Myocyte (in vitro differentiated cells): ENCODE data around the gene AAK1. TPM values are rescaled to one million over a fixed set of nuclear protein-coding genes. Genes with fewer than 3 reads are reported as not detected.
"Not testable (repeated sequence)": the region's sequence is repeated elsewhere in the genome, so short reads cannot be mapped to it uniquely, and the experiment has no call there.

ENCODE experiments used
- DNase-seq: peaks from one replicate; pipeline ENCODE4 v3.0.0-alpha.2; 2012; ENCODE audit warnings: low read depth
- total RNA-seq: library from RNA; depleted of rRNA; stranded (reverse); fragments of >200 nt; gene quantifications from 2 replicates; pipeline ENCODE4 v1.2.3, GENCODE V29; 2014

The AAK1 gene
- total RNA-seq, 1 donor from 2014 or later = 39.0 TPM

GRCh38 chr2:69660637-69661036 lies 17.1 kb upstream of the AAK1 start:
- no peak for DNase-seq

- no peak for DNase-seq
Measured at GRCh38 chr2:69659941-69660483, 16.5 kb upstream of the AAK1 start.

GRCh38 chr2:69659349-69659748 lies 15.8 kb upstream of the AAK1 start:
- no peak for DNase-seq

DNA sequence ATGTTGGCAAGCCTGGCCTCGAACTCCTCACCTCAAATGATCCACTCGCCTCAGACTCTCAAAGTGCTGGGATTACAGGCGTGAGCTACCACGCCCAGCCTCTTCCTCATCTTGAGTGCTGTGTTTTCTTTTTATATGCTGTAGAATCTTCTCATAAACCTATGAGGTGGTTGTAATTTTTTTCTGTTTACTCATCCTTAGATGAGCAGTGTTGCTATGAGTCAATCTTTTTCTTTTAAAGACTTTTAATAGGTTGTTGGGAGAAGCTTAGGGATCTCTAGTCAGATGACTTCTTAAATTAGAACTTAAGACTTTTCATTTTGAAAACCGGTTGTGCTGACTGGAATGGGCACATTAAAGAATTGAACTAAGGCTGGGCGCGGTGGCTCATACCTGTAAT lies 8.7 kb upstream of the AAK1 start:
- DNase-seq = peak; percentile 32

DNA sequence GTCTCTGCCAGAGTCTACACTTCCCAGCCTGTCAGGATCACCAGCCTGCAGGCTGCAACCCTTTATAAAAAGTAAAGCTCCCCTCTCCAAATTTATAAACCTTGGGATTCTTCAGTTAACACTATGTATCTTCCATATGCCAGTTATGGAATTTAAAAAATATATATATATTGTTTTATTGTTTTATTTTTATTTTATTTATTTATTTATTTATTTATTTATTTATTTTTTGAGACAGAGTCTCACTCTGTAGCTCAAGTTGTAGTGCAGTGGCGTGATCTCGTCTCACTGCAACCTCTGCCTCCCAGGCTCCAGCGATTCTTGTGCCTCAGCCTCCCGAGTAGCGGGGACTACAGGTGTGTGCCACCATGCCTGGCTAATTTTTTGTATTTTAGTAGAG lies 3.7 kb upstream of the AAK1 start:
- not testable (repeated sequence) for DNase-seq

DNA sequence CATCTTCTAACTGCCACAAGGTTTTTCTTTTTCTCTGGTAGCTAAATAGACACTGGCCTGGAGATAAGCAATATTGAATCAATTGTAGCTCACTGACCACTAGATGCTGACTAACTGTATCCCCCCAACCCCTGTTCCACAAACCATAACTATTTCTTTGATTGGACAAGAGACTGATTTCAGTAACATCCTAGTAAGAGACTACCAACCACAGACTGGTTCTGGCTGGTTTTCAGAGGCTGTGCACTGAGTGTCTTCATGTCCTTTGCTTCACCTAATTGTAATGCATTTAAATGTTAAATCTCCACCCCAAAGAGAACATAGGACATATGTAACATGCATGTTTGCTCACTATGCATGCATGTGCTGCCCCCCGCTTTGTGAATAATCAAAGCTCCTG lies 3.2 kb upstream of the AAK1 start:
- DNase-seq = no peak

- DNase-seq = no peak
Measured at GRCh38 chr2:69645921-69646320, 2.4 kb upstream of the AAK1 start.

DNA sequence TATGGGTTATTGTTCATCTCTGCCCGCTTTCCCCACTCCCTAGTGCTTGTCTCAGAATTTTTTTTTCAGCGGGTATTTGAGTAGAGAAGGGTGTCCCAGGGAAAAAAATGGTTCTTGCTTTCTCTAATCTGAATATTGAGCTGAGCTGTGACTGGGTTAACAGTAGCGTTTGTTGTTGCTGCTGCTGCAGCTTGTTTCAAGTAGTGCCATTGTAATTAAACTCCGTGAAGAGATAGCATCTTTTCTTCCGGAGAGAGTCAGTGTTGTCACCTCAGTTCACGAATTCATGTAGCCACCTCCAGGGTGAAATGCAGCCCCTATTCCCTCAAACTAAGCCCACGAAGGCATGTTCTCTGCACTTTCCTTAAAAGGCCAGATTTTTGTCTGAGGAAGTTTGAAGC lies 1.5 kb upstream of the AAK1 start:
- peak; percentile 8 for DNase-seq

DNA sequence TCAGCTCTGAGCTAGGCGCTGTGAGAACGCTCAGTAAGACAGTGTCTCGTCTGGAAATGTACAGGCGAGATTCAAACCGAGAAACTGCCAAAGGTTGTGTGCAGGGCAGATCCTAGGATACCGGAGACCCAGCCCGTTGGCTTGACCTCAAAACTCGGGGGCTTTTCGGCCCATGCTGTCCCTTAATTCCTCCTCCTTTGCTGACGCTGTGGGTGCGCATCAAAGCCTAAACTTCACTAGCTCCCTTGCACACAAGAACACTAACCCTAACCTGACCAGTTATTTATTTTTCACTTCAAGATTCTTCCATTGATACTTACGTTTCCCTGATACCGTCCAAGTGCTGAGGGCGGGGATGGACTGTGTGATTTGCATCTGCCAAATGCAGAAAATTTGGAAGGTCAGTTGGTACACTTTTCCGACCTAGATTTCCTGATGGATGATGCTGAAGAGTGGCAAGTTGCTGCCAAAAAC lies 1.0 kb upstream of the AAK1 start:
- no peak for DNase-seq

DNA sequence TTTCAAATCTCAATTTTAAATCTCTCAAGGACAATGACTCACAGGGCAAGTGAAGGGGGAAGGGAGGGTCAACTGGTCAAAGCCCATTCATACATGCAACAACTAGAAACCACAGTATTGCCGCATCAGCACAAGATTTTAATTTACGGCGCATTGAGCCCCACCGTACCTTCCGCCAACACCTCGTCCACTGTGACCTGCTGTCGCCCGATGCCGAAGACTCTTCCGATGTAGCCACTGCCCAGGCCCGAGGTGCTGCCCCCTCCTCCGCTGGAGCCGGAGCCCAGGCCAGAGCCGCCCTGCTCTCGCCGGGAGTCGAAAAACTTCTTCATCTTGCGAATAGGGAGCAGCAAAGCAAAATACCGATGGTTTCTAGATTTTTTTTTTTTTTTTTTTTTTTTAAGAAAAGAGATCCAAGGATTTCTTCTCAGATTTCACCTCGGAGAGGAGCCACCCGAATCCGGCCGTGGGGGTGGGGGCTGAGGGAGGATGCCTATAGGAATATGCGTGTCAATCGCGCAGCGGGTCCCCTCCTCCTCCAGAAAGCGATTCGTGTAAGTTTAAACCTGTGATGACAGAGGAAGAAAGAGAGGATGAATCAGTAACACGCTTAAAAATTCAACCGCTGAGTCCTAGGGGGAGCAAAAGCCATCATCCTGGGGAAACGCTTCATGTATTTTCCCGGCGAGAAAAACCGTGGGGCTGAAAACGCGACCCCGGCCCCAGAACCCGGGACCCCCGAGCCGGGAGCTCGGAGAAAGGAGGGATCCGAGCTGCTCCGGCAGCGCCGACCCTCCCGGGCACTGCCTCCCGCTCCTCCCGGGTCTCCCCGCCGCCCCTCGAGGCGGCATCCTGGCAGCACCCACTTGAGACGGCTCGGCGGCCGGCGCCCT lies 584 bp downstream of the AAK1 start:
- peak; percentile 61 for DNase-seq

DNA sequence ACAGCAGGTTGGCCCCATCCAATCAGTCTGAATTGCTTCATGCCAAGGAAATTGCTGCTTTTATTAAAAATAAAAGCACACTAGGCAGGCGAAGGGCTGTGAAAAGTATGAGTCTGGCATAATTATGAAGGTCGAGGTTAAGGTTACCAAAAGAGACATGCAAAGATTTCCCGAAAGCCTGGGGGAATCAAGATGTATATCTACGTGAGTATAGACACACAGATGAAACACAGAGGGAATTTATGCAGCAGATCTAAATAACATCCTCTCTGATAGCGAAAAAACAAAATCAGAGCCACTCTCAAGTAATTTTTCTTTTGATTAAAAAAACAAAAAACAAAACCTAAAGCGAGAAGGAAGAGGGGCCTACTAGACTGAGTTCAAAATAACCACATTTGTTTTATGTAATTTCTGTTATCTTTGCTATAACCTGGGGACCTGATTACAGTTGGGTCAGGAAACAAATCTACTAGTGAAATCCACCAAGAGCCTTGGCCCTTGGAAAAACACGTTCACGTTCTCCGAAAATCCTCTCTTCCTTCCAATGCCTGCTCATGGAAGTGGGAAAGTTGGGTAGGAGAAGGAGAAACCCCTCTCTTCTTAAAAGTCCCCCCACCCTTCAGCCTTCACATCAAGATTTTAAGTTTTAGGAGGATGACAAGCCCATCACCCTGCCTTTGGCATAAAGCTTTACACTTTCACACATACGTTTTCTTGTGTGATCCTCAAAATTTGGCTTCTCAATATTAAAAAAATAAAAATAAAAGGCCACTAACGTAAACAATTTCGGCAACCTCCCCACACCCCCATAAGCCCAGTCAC lies 1.4 kb downstream of the AAK1 start:
- DNase-seq = no peak

GRCh38 chr2:69641471-69641870 lies 2.1 kb downstream of the AAK1 start:
- no peak for DNase-seq

DNA sequence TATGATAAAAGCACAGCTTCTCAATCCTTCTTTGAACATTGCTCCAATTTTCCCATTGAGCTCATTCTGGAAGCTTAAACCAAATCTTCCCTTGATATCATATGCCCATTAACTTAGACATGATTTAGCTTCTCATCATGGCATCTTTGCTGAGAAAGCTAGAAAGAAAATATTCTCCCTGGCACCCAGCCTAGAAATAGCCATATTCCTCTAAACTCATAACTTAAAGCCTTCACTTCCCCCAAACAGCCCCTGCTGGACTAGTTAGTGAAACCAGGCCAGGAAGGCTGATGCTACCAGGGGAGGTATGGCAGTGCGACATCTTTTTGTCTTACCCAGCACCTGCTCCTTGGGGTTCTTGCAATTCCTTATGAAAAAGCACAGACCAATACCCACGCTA lies 4.3 kb downstream of the AAK1 start:
- no peak for DNase-seq

DNA sequence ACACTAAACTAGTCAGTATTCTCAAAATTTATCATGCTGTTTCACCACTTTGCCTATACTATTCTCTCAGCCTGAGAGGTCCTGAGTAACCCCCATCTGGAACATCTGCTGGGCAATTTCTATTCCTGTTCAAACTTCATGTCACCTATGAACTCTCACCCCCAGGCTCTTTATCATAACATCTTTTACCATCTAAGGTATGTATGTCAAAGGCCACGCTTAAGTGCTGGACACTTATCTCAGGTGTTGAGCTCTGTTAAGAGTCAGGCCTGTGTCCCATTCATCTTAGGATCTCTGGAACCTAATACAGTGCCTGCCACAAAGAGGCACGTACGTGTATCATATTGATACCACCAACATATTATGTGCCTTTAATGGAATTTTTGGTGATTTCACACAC lies 4.9 kb downstream of the AAK1 start:
- DNase-seq = no peak

- no peak for DNase-seq
Measured at GRCh38 chr2:69637923-69638322, 5.6 kb downstream of the AAK1 start.

GRCh38 chr2:69636395-69636794 lies 7.1 kb downstream of the AAK1 start:
- no peak for DNase-seq

- no peak for DNase-seq
Measured at GRCh38 chr2:69635432-69635831, 8.1 kb downstream of the AAK1 start.

GRCh38 chr2:69634196-69634821 lies 9.2 kb downstream of the AAK1 start:
- no peak for DNase-seq

DNA sequence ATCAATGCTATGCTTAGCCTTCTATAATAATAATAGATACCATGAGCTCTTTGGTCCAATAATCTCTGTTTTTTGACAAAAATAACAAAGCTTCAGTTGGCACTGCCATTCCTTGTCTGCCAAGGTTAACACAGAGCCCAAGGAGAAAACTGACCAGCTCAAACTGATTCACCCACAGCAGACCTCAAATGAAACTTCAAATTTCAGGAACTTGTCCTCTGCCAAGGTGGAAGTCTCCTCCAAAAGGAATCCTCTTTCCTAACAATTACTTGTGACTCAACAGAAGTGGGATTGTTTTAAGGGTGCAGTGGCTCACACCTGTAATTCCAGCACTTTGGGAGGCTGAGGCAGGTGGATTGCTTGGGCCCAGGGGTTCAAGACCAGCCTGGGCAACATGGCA lies 12.1 kb downstream of the AAK1 start:
- no peak for DNase-seq

DNA sequence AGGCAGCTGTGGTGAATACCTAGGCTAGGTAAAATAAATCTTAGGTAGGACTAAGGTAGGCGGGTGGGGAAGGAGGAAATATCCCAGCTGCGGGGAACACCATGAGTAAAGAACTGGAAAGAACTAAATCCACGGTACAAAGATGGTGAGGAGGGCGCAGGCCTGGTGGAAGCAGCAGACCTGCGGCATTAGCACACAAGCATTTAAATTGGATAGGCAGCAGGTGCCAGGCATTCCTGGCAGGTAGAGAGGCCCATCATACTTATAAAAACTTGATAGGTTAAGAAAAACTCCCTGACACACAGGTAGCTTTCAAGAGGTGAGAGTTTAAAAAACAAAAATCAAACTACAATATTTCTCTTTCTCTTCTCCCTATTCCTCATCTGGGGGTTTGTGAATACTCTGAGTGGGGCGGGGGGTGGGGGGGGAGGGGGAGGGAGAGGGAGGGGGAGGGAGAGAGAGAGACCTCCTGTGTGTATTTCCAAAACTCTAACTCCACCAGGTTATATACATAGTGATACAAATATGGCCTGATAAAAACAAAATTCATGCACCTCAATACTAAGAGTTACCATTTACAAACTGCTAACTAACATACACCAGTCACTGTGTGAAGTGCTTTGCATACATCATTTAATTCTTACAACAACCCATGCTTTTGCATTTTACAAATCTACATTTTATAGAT lies 13.5 kb downstream of the AAK1 start:
- DNase-seq = no peak
